HL-60 (cell line): Measurements from ENCODE around the gene SERPINA5.

Experiments
- DNase-seq, 2 experiments: peaks; one replicate each; pipeline ENCODE4 v3.0.0-alpha.2; 2010 to 2020; ENCODE audit warnings: low read depth in 1 of 2, low spot score in 1 of 2
- H3K27ac ChIP-seq: fragments of 250-450 bp; sonication (Bioruptor Pico); replicated peaks from 2 replicates; pipeline ENCODE4 v1.5.1; 2020; ENCODE audit warnings: mild to moderate bottlenecking, moderate library complexity
- H3K27me3 ChIP-seq: fragments of 250-450 bp; sonication (Bioruptor Pico); 2 replicates; pipeline ENCODE4 v1.5.1; 2021; ENCODE audit warnings: mild to moderate bottlenecking, moderate library complexity; ENCODE audit not compliant: insufficient read depth, poor library complexity, severe bottlenecking
- H3K4me3 ChIP-seq: replicated peaks from 2 replicates; pipeline ENCODE4 v1.5.1; 2011; ENCODE audit warnings: mild to moderate bottlenecking, control low read depth, low read length; ENCODE audit not compliant: insufficient read depth
- GABPA ChIP-seq: IDR thresholded peaks from 2 replicates; pipeline ENCODE4 v1.6.1; 2012; ENCODE audit warnings: low read depth
- POLR2AphosphoS5 ChIP-seq: IDR thresholded peaks from 2 replicates; pipeline ENCODE4 v1.6.1; 2012; ENCODE audit warnings: low read depth
- SPI1 ChIP-seq: IDR thresholded peaks from 2 replicates; pipeline ENCODE4 v1.6.1; 2012; ENCODE audit warnings: low read depth, mild to moderate bottlenecking, borderline replicate concordance
- TF ChIP-seq, protein P1 (sequence below): IDR thresholded peaks from one replicate; pipeline ENCODE4 v1.5.1; 2011; ENCODE audit warnings: low read length, control low read depth, inconsistent platforms; ENCODE audit not compliant: insufficient read depth
- TF ChIP-seq, protein P2 (sequence below): IDR thresholded peaks from 2 replicates; pipeline ENCODE4 v1.6.1; 2012; ENCODE audit warnings: low read depth; ENCODE audit not compliant: insufficient replicate concordance

SERPINA5 gene

DNA sequence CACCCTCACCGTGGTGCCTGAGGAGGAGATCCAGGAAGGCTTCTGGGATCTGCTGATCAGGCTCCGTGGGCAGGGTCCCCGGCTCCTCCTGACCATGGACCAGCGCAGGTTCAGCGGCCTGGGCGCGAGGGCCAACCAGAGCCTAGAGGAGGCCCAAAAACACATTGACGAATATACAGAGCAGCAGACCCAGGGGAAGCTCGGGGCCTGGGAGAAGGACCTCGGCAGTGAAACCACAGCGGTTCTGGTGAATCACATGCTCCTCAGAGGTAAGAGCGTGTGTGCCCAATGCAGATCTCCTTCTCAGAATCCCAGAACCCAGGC, 60.4 kb downstream of the SERPINA5 start:
- Histone ChIP-seq H3K4me3 (no peak overlapping the region), H3K27ac (no peak overlapping the region), H3K27me3 (no peaks in the 10 kb centered on the region)
- TF ChIP-seq, protein P1, sequence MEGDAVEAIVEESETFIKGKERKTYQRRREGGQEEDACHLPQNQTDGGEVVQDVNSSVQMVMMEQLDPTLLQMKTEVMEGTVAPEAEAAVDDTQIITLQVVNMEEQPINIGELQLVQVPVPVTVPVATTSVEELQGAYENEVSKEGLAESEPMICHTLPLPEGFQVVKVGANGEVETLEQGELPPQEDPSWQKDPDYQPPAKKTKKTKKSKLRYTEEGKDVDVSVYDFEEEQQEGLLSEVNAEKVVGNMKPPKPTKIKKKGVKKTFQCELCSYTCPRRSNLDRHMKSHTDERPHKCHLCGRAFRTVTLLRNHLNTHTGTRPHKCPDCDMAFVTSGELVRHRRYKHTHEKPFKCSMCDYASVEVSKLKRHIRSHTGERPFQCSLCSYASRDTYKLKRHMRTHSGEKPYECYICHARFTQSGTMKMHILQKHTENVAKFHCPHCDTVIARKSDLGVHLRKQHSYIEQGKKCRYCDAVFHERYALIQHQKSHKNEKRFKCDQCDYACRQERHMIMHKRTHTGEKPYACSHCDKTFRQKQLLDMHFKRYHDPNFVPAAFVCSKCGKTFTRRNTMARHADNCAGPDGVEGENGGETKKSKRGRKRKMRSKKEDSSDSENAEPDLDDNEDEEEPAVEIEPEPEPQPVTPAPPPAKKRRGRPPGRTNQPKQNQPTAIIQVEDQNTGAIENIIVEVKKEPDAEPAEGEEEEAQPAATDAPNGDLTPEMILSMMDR, result no peak
- TF ChIP-seq POLR2AphosphoS5 (no peak), SPI1 (no peak), GABPA (no peak)
- TF ChIP-seq, protein P2, sequence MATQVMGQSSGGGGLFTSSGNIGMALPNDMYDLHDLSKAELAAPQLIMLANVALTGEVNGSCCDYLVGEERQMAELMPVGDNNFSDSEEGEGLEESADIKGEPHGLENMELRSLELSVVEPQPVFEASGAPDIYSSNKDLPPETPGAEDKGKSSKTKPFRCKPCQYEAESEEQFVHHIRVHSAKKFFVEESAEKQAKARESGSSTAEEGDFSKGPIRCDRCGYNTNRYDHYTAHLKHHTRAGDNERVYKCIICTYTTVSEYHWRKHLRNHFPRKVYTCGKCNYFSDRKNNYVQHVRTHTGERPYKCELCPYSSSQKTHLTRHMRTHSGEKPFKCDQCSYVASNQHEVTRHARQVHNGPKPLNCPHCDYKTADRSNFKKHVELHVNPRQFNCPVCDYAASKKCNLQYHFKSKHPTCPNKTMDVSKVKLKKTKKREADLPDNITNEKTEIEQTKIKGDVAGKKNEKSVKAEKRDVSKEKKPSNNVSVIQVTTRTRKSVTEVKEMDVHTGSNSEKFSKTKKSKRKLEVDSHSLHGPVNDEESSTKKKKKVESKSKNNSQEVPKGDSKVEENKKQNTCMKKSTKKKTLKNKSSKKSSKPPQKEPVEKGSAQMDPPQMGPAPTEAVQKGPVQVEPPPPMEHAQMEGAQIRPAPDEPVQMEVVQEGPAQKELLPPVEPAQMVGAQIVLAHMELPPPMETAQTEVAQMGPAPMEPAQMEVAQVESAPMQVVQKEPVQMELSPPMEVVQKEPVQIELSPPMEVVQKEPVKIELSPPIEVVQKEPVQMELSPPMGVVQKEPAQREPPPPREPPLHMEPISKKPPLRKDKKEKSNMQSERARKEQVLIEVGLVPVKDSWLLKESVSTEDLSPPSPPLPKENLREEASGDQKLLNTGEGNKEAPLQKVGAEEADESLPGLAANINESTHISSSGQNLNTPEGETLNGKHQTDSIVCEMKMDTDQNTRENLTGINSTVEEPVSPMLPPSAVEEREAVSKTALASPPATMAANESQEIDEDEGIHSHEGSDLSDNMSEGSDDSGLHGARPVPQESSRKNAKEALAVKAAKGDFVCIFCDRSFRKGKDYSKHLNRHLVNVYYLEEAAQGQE, result no peak
- DNase-seq, result no peak
